Stimulated activated CD8-positive, alpha-beta memory T cell treated with anti-CD3 and anti-CD28 coated beads, Interleukin-15, amount 100 ng/mL, for 1 hour (primary cell): ENCODE data around the gene VMP1.
A peak's percentile ranks its signal among the peaks of the same experiment; 100 is the strongest.

Experiments
- DNase-seq: peaks from one replicate; pipeline ENCODE4 v3.0.0-alpha.2; 2020; ENCODE audit warnings: low read depth

The VMP1 gene

GRCh38 chr17:59707149-59707970, at the start of gene VMP1, which contains the start of gene PTRH2:
Gene VMP1, plus strand, starts transcription at chr17:59707654. Its CDS starts 23,793 bp downstream, at chr17:59731447.
Gene PTRH2, minus strand, starts transcription at chr17:59707430. Its CDS starts 9,452 bp downstream, at chr17:59697978.
- peak; percentile 71 for DNase-seq

DNA sequence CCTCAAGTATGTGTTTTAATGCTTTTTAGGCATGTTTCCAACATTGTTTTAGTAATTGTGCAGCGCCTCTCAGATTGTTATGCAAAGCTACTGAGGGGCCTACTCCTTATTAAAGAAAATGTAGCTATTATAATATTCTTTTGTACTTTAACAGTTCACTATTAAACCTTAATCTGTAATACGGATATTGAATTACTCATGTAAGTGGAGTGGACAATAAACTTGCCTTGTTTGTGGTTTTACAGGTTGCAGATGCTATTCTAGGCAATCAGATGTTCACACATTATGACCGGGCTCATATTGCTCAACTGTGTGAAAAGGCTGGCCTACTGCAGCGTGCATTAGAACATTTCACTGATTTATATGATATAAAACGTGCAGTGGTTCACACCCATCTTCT, 41.2 kb upstream of the VMP1 start:
- no peak for DNase-seq

DNA sequence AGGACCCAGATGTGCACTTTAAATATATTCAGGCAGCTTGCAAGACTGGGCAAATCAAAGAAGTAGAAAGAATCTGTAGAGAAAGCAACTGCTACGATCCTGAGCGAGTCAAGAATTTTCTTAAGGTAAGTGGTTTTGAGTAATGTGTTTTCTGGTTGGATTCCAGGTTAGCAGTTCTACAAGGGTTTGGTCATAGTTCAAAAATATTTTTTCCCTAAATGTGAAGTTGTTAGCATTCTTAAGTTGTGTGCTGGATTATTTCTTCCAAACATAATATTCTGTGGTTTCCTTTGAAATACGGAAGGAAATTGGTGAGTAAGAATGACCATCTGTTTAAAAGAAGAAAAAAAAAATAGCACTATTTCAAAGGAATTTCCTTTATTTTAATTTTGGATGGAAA, 38.6 kb upstream of the VMP1 start:
- no peak for DNase-seq

- no peak for DNase-seq
Measured at GRCh38 chr17:59669411-59669810, 38.0 kb upstream of the VMP1 start.

DNA sequence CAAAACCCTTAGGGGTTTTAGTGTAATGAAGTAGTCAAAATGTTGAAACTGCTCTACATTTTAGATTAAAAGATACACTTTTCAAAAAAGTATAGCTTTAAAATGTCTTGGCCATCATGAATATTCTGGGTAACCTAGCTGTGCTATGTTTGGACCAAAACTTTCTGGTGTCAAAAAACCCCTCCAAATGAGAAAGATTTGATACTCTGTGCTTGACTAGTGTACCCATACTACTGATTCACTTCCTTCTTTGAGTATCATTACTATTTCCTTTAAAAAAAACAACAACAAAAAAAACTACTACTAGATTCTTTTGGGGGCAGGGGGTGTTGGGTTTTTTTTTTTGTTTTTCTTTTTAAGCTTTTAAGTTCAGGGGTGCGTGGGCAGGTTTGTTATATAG, 37.5 kb upstream of the VMP1 start:
- no peak for DNase-seq

DNA sequence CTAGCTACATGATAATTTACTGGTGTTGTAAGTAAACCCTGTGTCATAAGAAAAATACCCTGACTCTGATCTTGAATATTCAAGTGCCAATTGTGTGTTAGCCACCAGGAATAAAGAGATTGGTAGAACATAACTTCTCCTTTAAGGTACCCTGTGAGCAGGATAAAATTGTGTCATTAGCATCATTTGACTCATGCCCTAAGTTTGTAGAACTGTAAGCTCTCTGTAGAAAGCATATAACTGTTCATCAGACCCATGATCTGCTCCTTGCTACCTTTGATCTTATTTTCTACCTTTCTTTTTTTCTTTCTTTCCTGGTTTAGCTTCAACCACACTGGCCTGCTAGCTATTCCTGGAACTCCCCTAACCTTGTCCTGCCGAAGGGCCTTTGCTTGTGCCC, 36.1 kb upstream of the VMP1 start:
- no peak for DNase-seq

DNA sequence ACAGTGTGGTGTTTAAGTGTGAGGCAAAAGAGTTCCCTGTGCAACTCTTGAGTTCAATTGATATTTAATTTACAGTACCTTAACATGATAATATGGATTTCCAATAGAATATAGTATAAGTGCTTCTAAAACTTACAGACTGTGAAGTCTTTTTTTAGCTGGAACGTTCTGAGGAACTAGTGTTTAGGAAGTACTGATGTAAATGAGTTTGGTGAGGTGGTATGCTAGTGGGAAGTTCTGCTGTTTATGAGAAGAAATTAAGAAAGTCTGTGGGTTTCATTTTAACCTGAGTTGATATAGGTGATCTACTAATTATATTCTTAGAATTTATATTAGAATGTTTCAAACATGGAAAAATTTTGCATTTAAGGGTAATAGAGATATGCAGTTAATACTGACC, 32.2 kb upstream of the VMP1 start:
- DNase-seq, result no peak

GRCh38 chr17:59676716-59677115, 30.7 kb upstream of the VMP1 start:
- no peak for DNase-seq

DNA sequence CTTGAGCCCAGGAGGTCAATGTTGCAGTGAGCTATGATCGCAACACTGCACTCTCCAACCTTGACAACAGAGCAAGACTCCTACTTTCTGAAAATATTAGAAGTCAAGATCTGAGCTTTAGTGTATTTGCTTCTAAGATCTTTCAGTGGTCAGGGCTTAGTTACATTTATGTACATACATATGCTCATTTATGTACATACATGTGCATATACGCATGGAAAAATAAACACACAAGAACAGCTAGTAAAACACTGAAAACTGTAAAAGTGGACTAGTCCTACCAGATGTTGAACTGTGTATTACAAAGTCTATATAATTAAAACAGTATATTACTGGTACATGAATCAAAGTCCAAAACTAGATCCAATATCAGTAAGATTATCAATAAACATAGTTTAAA, 28.5 kb upstream of the VMP1 start:
- DNase-seq, result no peak

DNA sequence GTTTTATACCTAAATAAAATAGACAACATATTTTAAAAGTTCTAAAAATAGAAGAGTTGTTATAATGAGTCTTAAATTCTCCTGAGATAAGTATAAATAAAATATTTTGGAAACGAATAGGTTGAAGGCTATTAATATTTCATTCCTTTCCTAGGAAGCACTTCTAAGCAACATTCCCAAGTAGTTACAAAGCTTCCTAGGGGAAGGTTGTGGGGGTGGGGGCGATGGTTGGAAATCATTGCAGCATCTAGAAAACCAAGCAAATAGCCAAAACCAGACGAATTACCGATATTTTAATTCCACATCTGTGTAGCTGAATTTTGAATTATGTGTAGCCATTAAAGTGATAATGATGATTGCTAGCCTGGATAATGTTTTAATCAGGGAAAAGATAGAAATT, 27.1 kb upstream of the VMP1 start:
- DNase-seq, result no peak

DNA sequence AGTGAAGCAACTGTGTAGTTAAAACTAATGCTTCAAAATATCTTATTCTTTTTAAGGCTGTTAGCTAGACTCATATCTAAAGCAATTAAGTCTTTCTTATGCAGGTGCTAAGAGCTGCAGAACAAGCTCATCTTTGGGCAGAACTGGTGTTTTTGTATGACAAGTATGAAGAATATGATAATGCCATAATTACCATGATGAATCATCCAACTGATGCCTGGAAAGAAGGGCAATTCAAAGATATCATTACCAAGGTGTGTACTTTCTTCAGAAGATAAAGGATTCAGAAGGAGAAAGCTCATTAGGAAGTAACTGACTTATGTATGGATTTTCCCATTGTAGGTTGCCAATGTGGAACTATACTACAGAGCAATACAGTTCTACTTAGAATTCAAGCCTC, 24.2 kb upstream of the VMP1 start:
- no peak for DNase-seq

GRCh38 chr17:59684967-59685366, 22.5 kb upstream of the VMP1 start:
- DNase-seq, result no peak

DNA sequence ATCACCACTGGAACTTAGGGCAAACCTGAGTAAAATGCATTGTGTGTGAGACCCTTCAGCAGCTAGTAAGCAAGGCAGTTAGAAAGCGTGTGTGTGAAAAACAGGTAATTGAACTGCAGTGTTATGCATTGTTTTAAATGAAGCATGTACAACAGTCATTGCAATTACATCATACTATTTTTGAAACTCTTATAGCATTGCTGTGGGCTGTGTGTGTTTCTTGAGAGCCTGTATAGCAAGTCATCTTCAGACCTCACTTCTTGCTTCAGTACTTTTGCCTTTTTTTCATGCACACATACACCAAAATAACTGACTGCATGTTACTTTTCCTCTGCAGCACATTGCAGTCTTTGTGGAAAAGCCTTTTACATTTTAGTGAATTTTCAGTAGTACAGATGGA, 19.4 kb upstream of the VMP1 start:
- no peak for DNase-seq

- no peak for DNase-seq
Measured at GRCh38 chr17:59688496-59688895, 19.0 kb upstream of the VMP1 start.

- DNase-seq, result no peak
Measured at GRCh38 chr17:59693582-59693981, 13.9 kb upstream of the VMP1 start.

DNA sequence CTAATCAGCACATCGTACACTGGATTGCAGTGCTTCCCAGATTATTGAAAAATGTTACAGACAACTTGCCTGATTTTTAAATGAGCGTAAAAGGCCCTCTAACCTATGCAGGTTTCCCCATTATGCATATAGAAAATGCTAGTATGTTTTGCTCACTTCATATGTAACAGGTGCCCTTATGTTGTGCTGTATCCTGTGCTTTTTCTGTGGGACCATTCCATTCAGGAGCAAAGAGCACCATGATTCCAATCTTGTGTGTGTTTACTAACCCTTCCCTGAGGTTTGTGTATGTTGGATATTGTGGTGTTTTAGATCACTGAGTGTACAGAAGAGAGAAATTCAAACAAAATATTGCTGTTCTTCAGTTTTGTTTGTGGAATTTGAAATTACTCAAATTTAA, 13.1 kb upstream of the VMP1 start:
- DNase-seq, result no peak

DNA sequence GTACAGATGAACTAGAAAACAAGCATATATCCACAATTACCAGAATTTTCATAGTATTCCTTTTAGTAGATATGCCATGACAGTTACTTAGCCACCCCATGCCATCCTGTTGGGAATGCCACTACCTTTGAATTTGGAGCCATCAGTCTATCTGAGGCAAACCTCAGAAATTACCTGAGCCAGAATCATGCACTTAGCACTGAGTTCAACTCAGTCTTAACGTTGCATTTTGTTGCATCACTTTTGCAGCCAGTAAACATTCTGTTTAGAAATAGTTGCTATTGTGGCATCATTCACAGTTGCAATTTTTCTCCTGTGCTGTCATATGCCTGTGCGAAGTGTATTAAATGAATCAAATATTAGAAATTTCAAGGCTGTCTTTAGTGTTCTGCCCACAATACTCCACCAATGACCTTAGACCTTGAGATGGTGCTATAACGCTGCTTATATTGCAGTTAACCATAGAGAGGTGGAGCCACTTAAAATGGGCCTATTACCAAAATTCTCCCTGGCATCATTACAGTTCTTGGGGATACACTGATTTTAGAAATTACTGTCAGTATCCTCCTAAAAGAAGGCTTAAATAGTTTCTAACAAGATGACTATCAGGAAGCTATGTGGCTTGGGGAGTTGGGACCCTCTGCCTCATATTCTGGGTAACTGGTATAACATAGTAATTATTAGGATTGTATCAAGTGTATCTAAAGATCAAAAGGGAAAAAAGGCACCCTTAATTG, 11.3 kb upstream of the VMP1 start:
- DNase-seq, result no peak

DNA sequence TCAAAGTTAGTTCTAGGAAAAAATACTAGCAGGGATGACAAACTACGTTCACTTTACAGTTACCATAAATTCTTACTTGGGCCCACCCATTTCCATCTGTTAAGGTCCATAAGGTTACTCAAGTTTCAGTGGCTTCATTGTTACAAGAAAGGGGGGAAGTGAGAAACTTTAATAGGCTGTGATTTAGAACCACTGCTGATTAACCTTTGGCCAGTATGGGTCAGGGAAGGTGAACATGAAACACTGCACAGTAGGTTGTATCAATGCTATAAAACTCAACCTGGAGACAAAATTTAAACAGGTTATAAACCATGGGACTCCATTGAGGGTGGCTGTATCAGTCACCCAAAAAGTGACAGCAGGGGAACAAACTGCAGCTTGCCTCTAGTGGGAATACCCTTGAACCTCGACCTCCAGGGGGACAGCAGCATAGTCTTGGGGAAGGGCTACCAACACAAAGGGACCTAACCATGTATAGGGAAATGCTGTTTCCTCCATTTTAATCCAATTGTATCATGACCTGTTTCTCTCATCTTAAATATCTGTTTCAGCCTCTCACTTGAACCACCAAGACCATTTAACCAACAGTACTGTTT, 10.7 kb upstream of the VMP1 start:
- DNase-seq, result no peak

GRCh38 chr17:59698143-59698542, 9.3 kb upstream of the VMP1 start:
- no peak for DNase-seq

DNA sequence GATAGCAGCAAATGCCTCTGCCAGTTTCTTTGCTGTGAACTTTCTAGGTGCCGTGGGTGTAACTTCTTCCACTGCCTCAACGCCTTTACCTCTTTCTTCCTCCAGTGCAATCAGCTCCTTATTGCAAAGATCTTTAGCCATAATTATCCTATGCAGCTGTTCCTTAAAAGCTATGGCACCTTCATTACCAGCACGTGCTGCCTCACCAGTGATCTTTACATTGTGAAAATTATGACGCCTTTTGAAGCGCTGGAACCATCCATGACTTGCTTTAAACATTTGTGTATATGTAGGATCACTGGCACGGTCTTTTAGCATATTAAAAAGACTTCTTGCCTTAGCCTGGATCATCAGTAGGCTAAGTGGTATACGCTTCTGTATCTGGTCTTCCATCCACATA, 8.2 kb upstream of the VMP1 start:
- no peak for DNase-seq

DNA sequence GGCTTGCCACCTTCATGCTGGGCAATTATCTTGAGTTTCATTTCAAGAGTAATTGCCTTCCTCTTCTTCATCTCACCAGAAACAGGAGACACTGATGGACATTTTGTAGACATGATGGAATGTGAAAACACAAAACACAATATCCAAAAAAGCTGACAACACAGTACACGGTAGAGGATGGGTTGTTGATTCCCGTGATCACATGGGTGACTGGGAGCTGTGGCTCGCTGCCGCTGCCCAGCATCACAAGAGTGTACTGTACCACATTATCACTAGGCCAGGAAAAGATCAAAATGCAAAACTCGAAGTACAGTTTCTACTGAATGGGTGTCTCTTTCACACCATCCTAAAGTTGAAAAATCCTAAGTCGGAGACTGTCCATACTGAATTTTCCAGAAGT, 7.7 kb upstream of the VMP1 start:
- no peak for DNase-seq

DNA sequence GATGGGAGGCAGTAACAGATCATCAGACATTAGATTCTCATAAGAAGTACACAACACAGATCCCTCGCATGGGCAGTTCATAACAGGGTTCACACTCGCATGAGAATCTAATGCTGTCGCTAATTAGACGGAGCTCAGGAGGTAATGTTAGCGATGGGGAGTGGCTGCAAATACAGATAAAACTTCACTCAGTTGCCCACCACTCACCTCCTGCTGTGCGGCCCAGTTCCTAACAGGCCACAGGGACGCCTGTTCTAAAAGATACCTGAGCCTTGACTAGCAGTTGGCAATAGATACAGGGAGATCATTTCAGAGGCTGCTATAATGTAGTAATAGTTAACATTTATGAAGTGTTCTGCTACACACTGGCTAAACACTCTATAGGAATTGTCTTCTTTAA, 5.2 kb upstream of the VMP1 start:
- DNase-seq, result no peak

GRCh38 chr17:59707971-59708430, 547 bp downstream of the VMP1 start:
- no peak for DNase-seq
